Suprapubic skin (tissue), 4 donors: ENCODE measurements around the gene RALA. TPM values are rescaled to one million over a fixed set of nuclear protein-coding genes. Genes with fewer than 3 reads are reported as not detected.

Experiments used
- DNase-seq, 2 donors: peaks; one replicate each; pipeline ENCODE4 v3.0.0-alpha.2; 2019; ENCODE audit warnings: low spot score in 2 of 2
- H3K27ac ChIP-seq: fragments of 200-600 bp; sonication (generic); one replicate; pipeline ENCODE4 v1.5.1; 2019
- H3K27me3 ChIP-seq: fragments of 200-600 bp; sonication (generic); one replicate; pipeline ENCODE4 v1.5.1; 2019
- H3K36me3 ChIP-seq: fragments of 200-600 bp; sonication (generic); one replicate; pipeline ENCODE4 v1.5.1; 2019
- H3K4me1 ChIP-seq: fragments of 200-600 bp; sonication (generic); one replicate; pipeline ENCODE4 v1.5.1; 2019
- H3K4me3 ChIP-seq: fragments of 200-600 bp; sonication (generic); one replicate; pipeline ENCODE4 v1.5.1; 2019; ENCODE audit warnings: mild to moderate bottlenecking
- H3K9me3 ChIP-seq: fragments of 200-600 bp; sonication (generic); one replicate; pipeline ENCODE4 v1.5.1; 2019
- EP300 ChIP-seq: sonication (generic); formaldehyde crosslinking; IDR thresholded peaks from one replicate; pipeline ENCODE4 v1.6.1; 2017; ENCODE audit warnings: antibody characterized with exemption
- POLR2A ChIP-seq, 2 donors: fragments of 450-650 bp; IDR thresholded peaks; one replicate each; pipeline ENCODE4 v1.6.1; 2017; ENCODE audit warnings: antibody characterized with exemption in 2 of 2, mild to moderate bottlenecking in 2 of 2, moderate library complexity in 2 of 2
- POLR2AphosphoS5 ChIP-seq, 3 donors: sonication (generic); formaldehyde crosslinking; IDR thresholded peaks; one replicate each; pipeline ENCODE4 v1.6.1; 2017; ENCODE audit warnings: antibody characterized with exemption in 3 of 3
- WGBS: methylation state at CpG from one replicate; pipeline ENCODE4 v1.1.5; 2018; 5-methylcytosine and 5-hydroxymethylcytosine counted together
- total RNA-seq, 4 donors: library from RNA; depleted of rRNA; stranded (reverse); fragments of >200 nt; gene quantifications; one replicate each; pipeline ENCODE4 v1.1.0, GENCODE V29; 2016
- TF ChIP-seq, protein P1 (sequence below), 2 donors: fragments of 200-600 bp in 1 of 2; fragments of 450-650 bp in 1 of 2; sonication (generic) in 1 of 2; IDR thresholded peaks; one replicate each; pipeline ENCODE4 v1.5.1; 2016 to 2019; ENCODE audit warnings: antibody characterized with exemption in 2 of 2, mild to moderate bottlenecking in 1 of 2, moderate library complexity in 1 of 2

The RALA gene
- total RNA-seq, 4 donors from 2014 or later = 15.5 to 24.1 (median 15.9) TPM

DNA sequence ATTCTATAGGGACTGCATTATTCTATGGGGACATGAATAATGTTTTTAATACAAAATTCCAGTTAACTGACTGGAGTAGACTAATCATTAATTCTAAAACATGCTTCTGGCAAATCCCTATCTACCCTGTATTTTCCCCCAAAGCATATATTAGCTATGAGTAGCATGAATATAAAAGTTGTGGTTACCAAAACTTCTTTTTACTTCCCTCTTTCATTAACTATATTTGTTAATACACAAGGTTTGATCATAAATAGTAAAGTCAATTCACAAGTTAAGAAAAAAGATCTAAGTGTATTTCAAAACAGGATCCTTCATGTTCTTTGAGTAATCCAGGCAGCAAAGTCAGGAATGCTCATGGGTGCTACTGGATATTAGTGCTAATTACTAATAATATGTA, 2.9 kb upstream of the RALA start:
- H3K36me3 ChIP-seq = no peaks in the 10 kb centered on the region
- no peaks in the 10 kb centered on the region for H3K27me3 ChIP-seq
- TF ChIP-seq POLR2A (IDR thresholded peaks at IDR 0.05) = no peak
- peaks cover 26% of the 10 kb centered on the region for H3K4me1 ChIP-seq
- H3K4me3 ChIP-seq = no peak overlapping the region
- H3K27ac ChIP-seq = no peak overlapping the region
- DNase-seq = no peak
- no peaks in the 10 kb centered on the region for H3K9me3 ChIP-seq

DNA sequence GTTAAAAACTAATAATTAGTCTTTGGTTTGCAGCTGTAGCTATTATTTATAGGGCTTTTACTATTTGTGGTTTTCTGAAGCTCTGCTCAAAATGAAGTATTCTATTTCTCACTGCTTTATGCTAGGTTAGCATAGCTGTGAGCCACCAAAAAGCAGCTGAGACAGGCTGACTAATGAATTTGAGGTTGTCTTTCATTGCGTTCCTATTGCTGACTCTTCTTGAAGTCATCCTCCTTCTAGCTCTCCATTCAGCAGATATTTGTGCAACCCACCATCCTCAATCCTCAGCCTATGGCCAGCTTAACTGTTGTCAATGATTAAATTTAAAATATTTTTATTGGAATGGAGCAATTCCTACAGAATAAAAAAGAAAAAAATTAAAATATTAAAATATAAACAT, 2.1 kb upstream of the RALA start:
- TF ChIP-seq POLR2A (IDR thresholded peaks at IDR 0.05) = no peak
- no peak for TF ChIP-seq EP300
- TF ChIP-seq POLR2AphosphoS5 (IDR thresholded peaks at IDR 0.05) = no peak
- TF ChIP-seq, protein P1, sequence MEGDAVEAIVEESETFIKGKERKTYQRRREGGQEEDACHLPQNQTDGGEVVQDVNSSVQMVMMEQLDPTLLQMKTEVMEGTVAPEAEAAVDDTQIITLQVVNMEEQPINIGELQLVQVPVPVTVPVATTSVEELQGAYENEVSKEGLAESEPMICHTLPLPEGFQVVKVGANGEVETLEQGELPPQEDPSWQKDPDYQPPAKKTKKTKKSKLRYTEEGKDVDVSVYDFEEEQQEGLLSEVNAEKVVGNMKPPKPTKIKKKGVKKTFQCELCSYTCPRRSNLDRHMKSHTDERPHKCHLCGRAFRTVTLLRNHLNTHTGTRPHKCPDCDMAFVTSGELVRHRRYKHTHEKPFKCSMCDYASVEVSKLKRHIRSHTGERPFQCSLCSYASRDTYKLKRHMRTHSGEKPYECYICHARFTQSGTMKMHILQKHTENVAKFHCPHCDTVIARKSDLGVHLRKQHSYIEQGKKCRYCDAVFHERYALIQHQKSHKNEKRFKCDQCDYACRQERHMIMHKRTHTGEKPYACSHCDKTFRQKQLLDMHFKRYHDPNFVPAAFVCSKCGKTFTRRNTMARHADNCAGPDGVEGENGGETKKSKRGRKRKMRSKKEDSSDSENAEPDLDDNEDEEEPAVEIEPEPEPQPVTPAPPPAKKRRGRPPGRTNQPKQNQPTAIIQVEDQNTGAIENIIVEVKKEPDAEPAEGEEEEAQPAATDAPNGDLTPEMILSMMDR (IDR thresholded peaks at IDR 0.05) = no peak
- Histone ChIP-seq H3K9me3 (no peaks in the 10 kb centered on the region), H3K4me3 (no peak overlapping the region), H3K36me3 (no peaks in the 10 kb centered on the region), H3K27ac (no peak overlapping the region), H3K27me3 (no peaks in the 10 kb centered on the region), H3K4me1 (peaks cover 33% of the 10 kb centered on the region)
- no peak for DNase-seq
- WGBS = 59% methylated on average over 1 of the region's 1 CpG

DNA sequence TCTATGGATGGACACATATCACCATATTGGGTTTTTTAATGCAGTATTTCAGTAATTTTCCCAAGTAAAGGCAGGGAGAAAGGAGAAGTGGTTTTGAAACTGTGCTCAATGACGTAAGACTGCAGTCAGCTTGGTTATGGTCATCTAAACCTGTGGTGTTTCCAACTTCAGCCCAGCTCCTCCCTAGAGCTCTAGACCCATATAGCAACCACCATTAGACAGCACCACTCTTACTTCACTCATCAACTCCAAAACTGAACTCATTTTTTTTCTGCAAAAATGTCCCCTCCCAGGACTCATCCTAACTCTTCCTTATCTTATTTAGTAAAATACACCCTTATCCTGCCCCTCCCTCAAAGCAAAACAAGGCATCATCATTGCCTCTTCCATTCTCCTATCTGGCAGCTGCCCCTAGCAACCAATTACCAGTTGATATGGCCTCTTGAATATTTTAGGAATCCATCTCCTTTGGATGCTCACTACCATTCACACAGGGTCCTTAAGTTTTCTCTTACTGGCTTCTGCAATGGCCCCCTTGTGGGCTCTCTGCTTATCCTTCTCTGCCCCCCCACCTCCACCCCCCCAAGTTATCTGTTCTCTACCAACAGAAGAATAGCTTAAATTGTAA, 1.5 kb upstream of the RALA start:
- no peaks in the 10 kb centered on the region for H3K27me3 ChIP-seq
- TF ChIP-seq, protein P1 (IDR thresholded peaks at IDR 0.05) = no peak
- TF ChIP-seq POLR2A (IDR thresholded peaks at IDR 0.05) = no peak
- no peak for TF ChIP-seq POLR2AphosphoS5 (IDR thresholded peaks at IDR 0.05)
- TF ChIP-seq EP300 = no peak
- no peak for DNase-seq
- peaks cover 39% of the 10 kb centered on the region for H3K4me1 ChIP-seq
- H3K9me3 ChIP-seq = no peaks in the 10 kb centered on the region
- no peak overlapping the region for H3K27ac ChIP-seq
- no peaks in the 10 kb centered on the region for H3K36me3 ChIP-seq
- WGBS = 83% methylated on average over 1 of the region's 1 CpG
- H3K4me3 ChIP-seq = no peak overlapping the region

DNA sequence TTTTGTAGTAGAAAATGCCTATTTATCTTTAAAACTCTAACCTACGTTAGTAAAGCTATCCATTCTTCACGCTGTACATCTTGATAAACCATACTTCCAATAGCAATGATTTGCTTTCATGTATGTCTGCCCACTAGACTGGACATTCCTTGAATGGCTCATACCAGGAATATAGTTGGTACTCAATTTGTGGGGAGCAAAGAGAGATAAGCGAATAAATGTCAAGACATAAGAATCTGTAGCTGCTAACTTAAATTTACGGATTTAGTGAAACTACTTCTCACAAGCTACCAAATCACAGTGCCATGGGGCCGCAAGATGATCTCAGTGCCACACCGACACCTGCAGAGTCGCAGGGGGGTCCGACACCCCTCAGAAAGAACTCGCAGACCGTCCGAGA, 763 bp upstream of the RALA start:
- no peaks in the 10 kb centered on the region for H3K27me3 ChIP-seq
- no peaks in the 10 kb centered on the region for H3K36me3 ChIP-seq
- 41% methylated on average over 11 of the region's 11 CpGs for WGBS
- no peak for DNase-seq
- TF ChIP-seq POLR2AphosphoS5 (IDR thresholded peaks at IDR 0.05) (no peak), POLR2A (IDR thresholded peaks at IDR 0.05) (no peak), EP300 (no peak)
- TF ChIP-seq, protein P1 (IDR thresholded peaks at IDR 0.05) = no peak
- peaks cover 46% of the 10 kb centered on the region for H3K4me1 ChIP-seq
- H3K4me3 ChIP-seq = peak overlapping the region; percentile 64
- H3K27ac ChIP-seq = peak overlapping the region; percentile 84
- no peaks in the 10 kb centered on the region for H3K9me3 ChIP-seq

DNA sequence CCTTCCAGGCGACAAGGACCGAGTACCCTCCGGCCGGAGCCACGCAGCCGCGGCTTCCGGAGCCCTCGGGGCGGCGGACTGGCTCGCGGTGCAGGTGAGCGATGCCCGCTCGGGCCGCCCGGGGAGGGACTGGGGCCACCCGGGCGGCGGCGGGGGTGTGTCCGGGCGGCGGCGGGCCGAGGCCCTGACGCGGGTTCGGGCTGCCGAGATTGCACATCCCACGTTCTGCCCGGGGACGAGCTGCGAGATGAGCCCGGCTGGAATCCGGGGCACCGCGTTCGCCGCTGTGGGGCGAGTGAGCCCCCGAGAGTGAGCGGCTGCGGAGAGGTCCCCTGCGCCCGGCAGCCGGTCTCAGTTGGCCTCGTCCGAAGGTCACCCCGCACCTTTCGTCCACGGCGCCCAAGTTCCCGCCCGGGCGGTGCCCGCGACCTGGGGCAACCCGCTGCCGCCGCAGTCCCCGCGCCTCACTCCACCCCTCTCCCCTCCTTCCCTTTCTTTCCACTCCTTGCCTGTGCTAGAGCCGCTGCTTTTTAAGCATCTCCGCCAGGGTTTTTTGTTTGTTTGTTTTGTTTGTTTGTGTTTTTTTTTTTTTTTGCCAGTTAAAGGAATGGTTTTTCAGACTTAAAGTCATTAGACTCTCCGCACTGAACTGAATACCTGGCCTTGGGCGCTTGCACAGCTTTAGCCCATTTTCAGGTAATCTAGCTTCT, 515 bp downstream of the RALA start:
- H3K4me3 ChIP-seq = peak overlapping the region; percentile 64
- H3K27me3 ChIP-seq = no peaks in the 10 kb centered on the region
- peak in 1 of 2 donors; percentile 82 for DNase-seq
- H3K36me3 ChIP-seq = no peaks in the 10 kb centered on the region
- H3K27ac ChIP-seq = peak overlapping the region; percentile 84
- H3K4me1 ChIP-seq = peaks cover 48% of the 10 kb centered on the region
- under 1% methylated on average over 18 of the region's 68 CpGs for WGBS
- H3K9me3 ChIP-seq = no peaks in the 10 kb centered on the region
- no peak for TF ChIP-seq POLR2A (IDR thresholded peaks at IDR 0.05)
- TF ChIP-seq, protein P1 (IDR thresholded peaks at IDR 0.05) = no peak
- no peak for TF ChIP-seq EP300
- peak in 1 of 3 donors; percentile 13 for TF ChIP-seq POLR2AphosphoS5 (IDR thresholded peaks at IDR 0.05)
